ENCODE measurements around the gene KLHL21. TPM values are rescaled to one million over a fixed set of nuclear protein-coding genes. Genes with fewer than 3 reads are reported as not detected.

KLHL21 gene
- total RNA-seq, 2 donors from 2014 or later, result 38.4 to 60.0 TPM

GRCh38 chr1:6599141-6599975, 3.3 kb downstream of the KLHL21 start:
- intact Hi-C loops (cut with DNase I), result no loop called here
- ATAC-seq (no peak), DNase-seq (peak in 3 of 4 donors; percentile 33 to 58 (median 48))
- Histone ChIP-seq H3K27me3 (no peaks in the 10 kb centered on the region), H3K4me1 (peaks cover 64% of the 10 kb centered on the region), H3K36me3 (replicated peaks in 1 of 2; ENCODE audit: insufficient read depth in 1 of 2, low read depth in 2 of 2) (peaks cover 0 to 14% of the 10 kb centered on the region in 2 donors), H3K4me3 (no peak overlapping the region), H3K9me3 (no peaks in the 10 kb centered on the region), H3K27ac (peak overlapping the region in 2 of 4 donors; percentile 46 to 99)
- WGBS, 2 donors, result 55 to 56% methylated on average over 10 to 31 of the region's 31 CpGs
- TF ChIP-seq, protein P1, sequence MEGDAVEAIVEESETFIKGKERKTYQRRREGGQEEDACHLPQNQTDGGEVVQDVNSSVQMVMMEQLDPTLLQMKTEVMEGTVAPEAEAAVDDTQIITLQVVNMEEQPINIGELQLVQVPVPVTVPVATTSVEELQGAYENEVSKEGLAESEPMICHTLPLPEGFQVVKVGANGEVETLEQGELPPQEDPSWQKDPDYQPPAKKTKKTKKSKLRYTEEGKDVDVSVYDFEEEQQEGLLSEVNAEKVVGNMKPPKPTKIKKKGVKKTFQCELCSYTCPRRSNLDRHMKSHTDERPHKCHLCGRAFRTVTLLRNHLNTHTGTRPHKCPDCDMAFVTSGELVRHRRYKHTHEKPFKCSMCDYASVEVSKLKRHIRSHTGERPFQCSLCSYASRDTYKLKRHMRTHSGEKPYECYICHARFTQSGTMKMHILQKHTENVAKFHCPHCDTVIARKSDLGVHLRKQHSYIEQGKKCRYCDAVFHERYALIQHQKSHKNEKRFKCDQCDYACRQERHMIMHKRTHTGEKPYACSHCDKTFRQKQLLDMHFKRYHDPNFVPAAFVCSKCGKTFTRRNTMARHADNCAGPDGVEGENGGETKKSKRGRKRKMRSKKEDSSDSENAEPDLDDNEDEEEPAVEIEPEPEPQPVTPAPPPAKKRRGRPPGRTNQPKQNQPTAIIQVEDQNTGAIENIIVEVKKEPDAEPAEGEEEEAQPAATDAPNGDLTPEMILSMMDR (IDR thresholded peaks at IDR 0.05), result peak in 1 of 7 experiments; percentile 13
- peak in 1 of 3 donors; percentile 3 for TF ChIP-seq POLR2A (IDR thresholded peaks at IDR 0.05)

DNA sequence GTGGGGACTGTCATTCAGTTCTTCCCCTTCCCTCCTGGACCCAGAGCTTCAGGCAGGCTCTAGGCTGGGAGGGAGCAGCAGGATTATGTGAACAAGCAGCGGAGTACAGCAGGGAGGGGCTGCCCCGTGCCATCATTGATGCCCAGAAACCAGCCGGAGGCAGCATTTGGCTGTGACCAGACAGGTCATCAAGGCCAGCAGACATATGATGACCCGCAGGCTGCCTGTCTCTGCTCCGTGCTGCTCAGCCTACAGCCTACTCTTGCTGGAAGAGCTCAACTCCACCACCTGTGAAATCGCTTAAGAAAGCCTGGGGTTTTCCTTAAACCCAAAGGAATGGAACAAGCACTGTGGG, 4.9 kb downstream of the KLHL21 start:
- Histone ChIP-seq H3K36me3 (replicated peaks in 1 of 2; ENCODE audit: insufficient read depth in 1 of 2, low read depth in 2 of 2) (peaks cover 10 to 30% of the 10 kb centered on the region in 2 donors), H3K27me3 (no peaks in the 10 kb centered on the region), H3K4me3 (no peak overlapping the region), H3K27ac (peak overlapping the region in 1 of 4 donors; percentile 2), H3K9me3 (no peaks in the 10 kb centered on the region), H3K4me1 (peaks cover 51% of the 10 kb centered on the region)
- intact Hi-C loops (cut with DNase I), result no loop called here
- no peak for DNase-seq
- TF ChIP-seq POLR2A (IDR thresholded peaks at IDR 0.05), result no peak
- TF ChIP-seq, protein P1 (IDR thresholded peaks at IDR 0.05), result no peak
- ATAC-seq, result no peak
- WGBS, 2 donors, result 56 to 68% methylated on average over 1 to 6 of the region's 6 CpGs

DNA sequence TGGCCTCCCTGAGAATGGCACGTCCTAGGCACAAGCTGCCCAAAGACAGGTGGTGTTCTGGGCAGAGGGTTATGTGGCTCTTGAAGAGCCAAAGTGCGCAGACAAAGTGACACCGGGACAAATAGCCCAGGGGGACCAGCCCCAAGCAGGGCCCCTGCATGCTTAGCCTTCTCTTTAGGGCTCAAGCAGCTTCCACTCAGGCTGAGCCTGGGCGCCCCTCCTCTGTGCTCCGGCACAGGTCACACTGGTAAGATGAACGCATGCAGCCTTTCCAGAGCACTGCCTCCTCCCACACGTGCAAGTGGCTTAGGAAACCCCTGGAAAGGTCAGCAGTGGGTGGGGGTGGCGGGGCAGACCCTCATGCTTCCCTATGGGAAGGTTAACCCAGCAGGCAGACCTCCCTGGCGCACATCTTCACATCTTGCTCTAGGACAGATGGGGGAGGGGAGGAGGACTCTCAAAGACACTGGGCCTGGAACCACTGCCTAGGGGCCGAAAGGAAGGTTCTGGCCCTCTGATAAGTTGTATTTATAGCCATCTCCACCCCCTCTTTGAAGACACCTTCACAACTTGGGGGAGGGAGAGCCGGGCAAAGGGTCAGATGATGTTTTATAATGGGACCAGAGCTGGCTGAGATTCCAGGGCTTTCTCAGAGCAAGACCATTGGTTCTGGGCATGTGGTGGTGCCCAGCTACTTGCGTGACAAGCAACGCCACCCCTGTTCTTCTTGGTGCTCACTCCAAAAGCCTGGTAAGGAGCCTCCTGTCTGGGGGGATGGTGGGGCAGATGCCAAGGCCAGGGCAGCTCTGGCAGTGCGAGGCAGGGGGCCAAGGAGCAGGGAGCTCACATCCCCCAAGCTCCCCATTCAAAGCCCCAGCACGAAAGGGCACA, 5.5 kb downstream of the KLHL21 start:
- TF ChIP-seq, protein P1 (IDR thresholded peaks at IDR 0.05), result no peak
- no peak for TF ChIP-seq POLR2A (IDR thresholded peaks at IDR 0.05)
- DNase-seq (no peak), ATAC-seq (no peak)
- Histone ChIP-seq H3K4me3 (no peak overlapping the region), H3K4me1 (peaks cover 51% of the 10 kb centered on the region), H3K27me3 (no peaks in the 10 kb centered on the region), H3K27ac (peak overlapping the region in 2 of 4 donors; percentile 2 to 31), H3K36me3 (replicated peaks in 1 of 2; ENCODE audit: insufficient read depth in 1 of 2, low read depth in 2 of 2) (peaks cover 10 to 35% of the 10 kb centered on the region in 2 donors), H3K9me3 (no peaks in the 10 kb centered on the region)
- intact Hi-C loops (cut with DNase I), result no loop called here
- 58 to 70% methylated on average over 11 to 15 of the region's 15 CpGs for WGBS, 2 donors

GRCh38 chr1:6596351-6596750, 6.3 kb downstream of the KLHL21 start:
- TF ChIP-seq, protein P1 (IDR thresholded peaks at IDR 0.05), result no peak
- TF ChIP-seq POLR2A (IDR thresholded peaks at IDR 0.05), result no peak
- WGBS, 2 donors, result 51 to 56% methylated on average over 7 of the region's 7 CpGs
- no peak overlapping the region for H3K4me3 ChIP-seq
- H3K9me3 ChIP-seq, result no peaks in the 10 kb centered on the region
- peak overlapping the region in 1 of 4 donors; percentile 31 for H3K27ac ChIP-seq
- ATAC-seq (no peak), DNase-seq (no peak)
- peaks cover 10 to 35% of the 10 kb centered on the region in 2 donors for H3K36me3 ChIP-seq (replicated peaks in 1 of 2; ENCODE audit: insufficient read depth in 1 of 2, low read depth in 2 of 2)
- intact Hi-C loops (cut with DNase I), result no loop called here
- no peaks in the 10 kb centered on the region for H3K27me3 ChIP-seq
- H3K4me1 ChIP-seq, result peaks cover 51% of the 10 kb centered on the region
